HepG2 (cell line): ENCODE results near the gene PCIF1. TPM values are rescaled to one million over a fixed set of nuclear protein-coding genes. Genes with fewer than 3 reads are reported as not detected.

ENCODE experiments used
- CCDC6 ChIP-seq: sonication (generic); formaldehyde crosslinking; IDR thresholded peaks from 2 replicates; pipeline ENCODE4 v1.8.1; 2022; ENCODE audit warnings: mild to moderate bottlenecking, missing genetic modification reagents, moderate library complexity
- DBP ChIP-seq: sonication (generic); formaldehyde crosslinking; IDR thresholded peaks from 2 replicates; pipeline ENCODE4 v1.4.0; 2020; ENCODE audit warnings: missing genetic modification reagents; ENCODE audit errors: not compliant biosample characterization
- GABPB1 ChIP-seq: IDR thresholded peaks from 2 replicates; pipeline ENCODE4 v1.6.1; 2016; ENCODE audit warnings: mild to moderate bottlenecking, missing genetic modification reagents, moderate library complexity, missing compliant biosample characterization
- GZF1 ChIP-seq: sonication (generic); formaldehyde crosslinking; IDR thresholded peaks from 2 replicates; pipeline ENCODE4 v1.5.1; 2020; ENCODE audit warnings: mild to moderate bottlenecking, missing genetic modification reagents
- HINFP ChIP-seq: sonication (generic); formaldehyde crosslinking; IDR thresholded peaks from 2 replicates; pipeline ENCODE4 v1.4.0; 2020; ENCODE audit warnings: low read depth, mild to moderate bottlenecking, missing genetic modification reagents
- IRF2 ChIP-seq: IDR thresholded peaks from 2 replicates; pipeline ENCODE4 v1.6.1; 2018; ENCODE audit warnings: missing genetic modification reagents, missing compliant biosample characterization
- MAFK ChIP-seq, 2 experiments: IDR thresholded peaks in 1 of 2; conservative IDR thresholded peaks in 1 of 2; 2 replicates each; pipeline ENCODE4 v1.6.1; 2011; ENCODE audit warnings: improper control_type of control experiment in 2 of 2, low read length in 2 of 2
- MBNL3 ChIP-seq: fragments of 250-450 bp; sonication (Bioruptor Pico); conservative IDR thresholded peaks from 2 replicates; pipeline ENCODE4 v1.8.0; 2022; ENCODE audit warnings: mild to moderate bottlenecking, inconsistent platforms
- MED8 ChIP-seq: sonication (generic); formaldehyde crosslinking; IDR thresholded peaks from 2 replicates; pipeline ENCODE4 v1.8.1; 2023; ENCODE audit warnings: mild to moderate bottlenecking, missing genetic modification reagents; ENCODE audit not compliant: insufficient replicate concordance
- POGK ChIP-seq: sonication (generic); formaldehyde crosslinking; conservative IDR thresholded peaks from 2 replicates; pipeline ENCODE4 v1.8.0; 2022; ENCODE audit warnings: mild to moderate bottlenecking, moderate library complexity, missing genetic modification reagents
- RBFOX2 ChIP-seq: fragments of 200-400 bp; formaldehyde crosslinking; IDR thresholded peaks from 2 replicates; pipeline ENCODE4 v1.6.1; 2017; ENCODE audit warnings: low read depth, mild to moderate bottlenecking, low read length
- SP4 ChIP-seq: sonication (generic); formaldehyde crosslinking; IDR thresholded peaks from 2 replicates; pipeline ENCODE4 v1.8.1; 2023; ENCODE audit warnings: mild to moderate bottlenecking, missing genetic modification reagents
- TARDBP ChIP-seq: sonication (generic); formaldehyde crosslinking; IDR thresholded peaks from 2 replicates; pipeline ENCODE4 v1.8.0; 2022; ENCODE audit warnings: mild to moderate bottlenecking, missing genetic modification reagents
- ZBTB37 ChIP-seq: sonication (generic); formaldehyde crosslinking; IDR thresholded peaks from 2 replicates; pipeline ENCODE4 v1.4.0; 2020; ENCODE audit warnings: mild to moderate bottlenecking, missing genetic modification reagents
- ZNF292 ChIP-seq: sonication (generic); formaldehyde crosslinking; IDR thresholded peaks from 2 replicates; pipeline ENCODE4 v1.8.1; 2022; ENCODE audit warnings: mild to moderate bottlenecking, low read depth, missing genetic modification reagents, borderline replicate concordance
- ZNF331 ChIP-seq: sonication (generic); formaldehyde crosslinking; IDR thresholded peaks from 2 replicates; pipeline ENCODE4 v1.4.0; 2020; ENCODE audit warnings: missing genetic modification reagents
- ZNF362 ChIP-seq: sonication (generic); formaldehyde crosslinking; IDR thresholded peaks from 2 replicates; pipeline ENCODE4 v1.4.0; 2020; ENCODE audit warnings: missing genetic modification reagents, mild to moderate bottlenecking, borderline replicate concordance
- ZNF367 ChIP-seq: sonication (generic); formaldehyde crosslinking; IDR thresholded peaks from 2 replicates; pipeline ENCODE4 v1.4.0; 2020; ENCODE audit warnings: missing genetic modification reagents, borderline replicate concordance
- ZNF562 ChIP-seq: sonication (generic); formaldehyde crosslinking; IDR thresholded peaks from 2 replicates; pipeline ENCODE4 v1.8.0; 2022; ENCODE audit warnings: missing genetic modification reagents, borderline replicate concordance
- ZNF570 ChIP-seq: sonication (generic); formaldehyde crosslinking; IDR thresholded peaks from 2 replicates; pipeline ENCODE4 v1.4.0; 2020; ENCODE audit warnings: mild to moderate bottlenecking, missing genetic modification reagents, borderline replicate concordance
- ZNF772 ChIP-seq: sonication (generic); formaldehyde crosslinking; IDR thresholded peaks from 2 replicates; pipeline ENCODE4 v1.5.0; 2020; ENCODE audit warnings: mild to moderate bottlenecking, missing genetic modification reagents
- ZSCAN9 ChIP-seq: IDR thresholded peaks from 2 replicates; pipeline ENCODE4 v1.6.1; 2016; ENCODE audit warnings: borderline replicate concordance
- ZZZ3 ChIP-seq: sonication (generic); formaldehyde crosslinking; IDR thresholded peaks from 2 replicates; pipeline ENCODE4 v1.4.0; 2020; ENCODE audit warnings: missing genetic modification reagents, mild to moderate bottlenecking, borderline replicate concordance
- polyA plus RNA-seq, 8 experiments: library from polyadenylated mRNA; depleted of rRNA in 3 of 8; stranded (reverse) in 7 of 8; unstranded in 1 of 8; fragments of >200 nt; fragmentation: Illumina TruSeq in 4 of 8; extraction: Trizol in 4 of 8; gene quantifications; 2 replicates each; pipeline versions ENCODE4 v1.2.1 to v1.2.3, GENCODE V29; 2011 to 2016; ENCODE audit warnings: low read depth in 4 of 8, missing spikeins in 1 of 8, mixed read lengths in 1 of 8; ENCODE audit not compliant: insufficient read depth in 1 of 8
- total RNA-seq, 5 experiments: library from RNA; depleted of rRNA; stranded (reverse); fragments of >200 nt; fragmentation: Illumina TruSeq; extraction: Trizol; gene quantifications; 2 replicates each; pipeline ENCODE4 v1.2.3, GENCODE V29; 2016; ENCODE audit warnings: low read depth in 1 of 5

Gene PCIF1
- total and polyA plus RNA-seq, 2 of the 13 experiments (the other 11 are each of a cell fraction or from before 2014, with no cell fraction given): 20.9 to 24.4 TPM

GRCh38 chr20:45934046-45934585 is 367 bp upstream of the PCIF1 start (continued):
- TF ChIP-seq ZBTB37 (CRISPR knock-in tag) (0 out of 2 replicates have a peak, but pooled peaks have one; percentile 46), ZNF562 (CRISPR knock-in tag) (no peak), RBFOX2 (no peak), ZNF367 (CRISPR knock-in tag) (0 out of 2 replicates have a peak, but pooled peaks have one; percentile 27), IRF2 (CRISPR knock-in tag) (no peak), DBP (peak; percentile 74), MED8 (CRISPR knock-in tag) (no peak), ZNF570 (CRISPR knock-in tag) (peak; percentile 81; the same call in 1 of the 2 replicates), SP4 (CRISPR knock-in tag) (no peak), GABPB1 (no peak), MBNL3 (CRISPR knock-in tag) (no peak), POGK (CRISPR knock-in tag) (no peak; the same call in 1 of the 2 replicates), ZSCAN9 (CRISPR knock-in tag) (no peak), ZZZ3 (CRISPR knock-in tag) (0 out of 2 replicates have a peak, but pooled peaks have one; percentile 24), HINFP (peak; percentile 27; the same call in 1 of the 2 replicates), CCDC6 (CRISPR knock-in tag) (peak; percentile 33; the same call in 1 of the 2 replicates), TARDBP (no peak; the same call in 1 of the 2 replicates), MAFK (conservative IDR thresholded peaks at IDR 0.05 in 1 of 2, IDR thresholded peaks at IDR 0.05 in 1 of 2; ENCODE audit: low read length in 2 of 2) (no peak), ZNF362 (0 out of 2 replicates have a peak, but pooled peaks have one; percentile 9), ZNF292 (CRISPR knock-in tag) (0 out of 2 replicates have a peak, but pooled peaks have one; percentile 19), ZNF331 (CRISPR knock-in tag) (no peak; the same call in 1 of the 2 replicates), ZNF772 (no peak), GZF1 (CRISPR knock-in tag) (0 out of 2 replicates have a peak, but pooled peaks have one; percentile 56)
